Measurements from ENCODE around the gene TEX2. TPM values are rescaled to one million over a fixed set of nuclear protein-coding genes. Genes with fewer than 3 reads are reported as not detected.
A peak's percentile ranks its signal among the peaks of the same experiment; 100 is the strongest.

Gene TEX2
- total and polyA plus RNA-seq, 9 of the 15 experiments (the other 6 are each of a cell fraction or from before 2014, with no cell fraction given), result 4.1 to 27.6 (median 19.3) TPM

GRCh38 chr17:64129765-64130558, 133.1 kb downstream of the TEX2 start, which contains the start of gene ERN1 (continued):
- no peak for TF ChIP-seq MIER1 (IDR thresholded peaks at IDR 0.05; ENCODE audit: low read depth)
- peak; percentile 85 for TF ChIP-seq CXXC5 (CRISPR knock-in tag; IDR thresholded peaks at IDR 0.05)
- no peak for TF ChIP-seq ZNF764 (CRISPR knock-in tag; IDR thresholded peaks at IDR 0.05; ENCODE audit: low read depth)
- TF ChIP-seq ZNF766 (CRISPR knock-in tag; conservative IDR thresholded peaks at IDR 0.05), result no peak
- TF ChIP-seq, protein P1, sequence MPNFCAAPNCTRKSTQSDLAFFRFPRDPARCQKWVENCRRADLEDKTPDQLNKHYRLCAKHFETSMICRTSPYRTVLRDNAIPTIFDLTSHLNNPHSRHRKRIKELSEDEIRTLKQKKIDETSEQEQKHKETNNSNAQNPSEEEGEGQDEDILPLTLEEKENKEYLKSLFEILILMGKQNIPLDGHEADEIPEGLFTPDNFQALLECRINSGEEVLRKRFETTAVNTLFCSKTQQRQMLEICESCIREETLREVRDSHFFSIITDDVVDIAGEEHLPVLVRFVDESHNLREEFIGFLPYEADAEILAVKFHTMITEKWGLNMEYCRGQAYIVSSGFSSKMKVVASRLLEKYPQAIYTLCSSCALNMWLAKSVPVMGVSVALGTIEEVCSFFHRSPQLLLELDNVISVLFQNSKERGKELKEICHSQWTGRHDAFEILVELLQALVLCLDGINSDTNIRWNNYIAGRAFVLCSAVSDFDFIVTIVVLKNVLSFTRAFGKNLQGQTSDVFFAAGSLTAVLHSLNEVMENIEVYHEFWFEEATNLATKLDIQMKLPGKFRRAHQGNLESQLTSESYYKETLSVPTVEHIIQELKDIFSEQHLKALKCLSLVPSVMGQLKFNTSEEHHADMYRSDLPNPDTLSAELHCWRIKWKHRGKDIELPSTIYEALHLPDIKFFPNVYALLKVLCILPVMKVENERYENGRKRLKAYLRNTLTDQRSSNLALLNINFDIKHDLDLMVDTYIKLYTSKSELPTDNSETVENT (CRISPR knock-in tag; IDR thresholded peaks at IDR 0.05), result peak; percentile 87
- TF ChIP-seq PCBP2 (IDR thresholded peaks at IDR 0.05; ENCODE audit: low read depth, low read length, poor library complexity, severe bottlenecking), result no peak
- no peak for TF ChIP-seq ASH1L (IDR thresholded peaks at IDR 0.05; ENCODE audit: borderline replicate concordance, low read depth, partially characterized antibody)
- no peak for TF ChIP-seq EZH2 (IDR thresholded peaks at IDR 0.05; ENCODE audit: borderline replicate concordance, low read depth, low read length)
- no peak for TF ChIP-seq ZKSCAN3 (CRISPR knock-in tag; IDR thresholded peaks at IDR 0.05)
- TF ChIP-seq, protein P2, sequence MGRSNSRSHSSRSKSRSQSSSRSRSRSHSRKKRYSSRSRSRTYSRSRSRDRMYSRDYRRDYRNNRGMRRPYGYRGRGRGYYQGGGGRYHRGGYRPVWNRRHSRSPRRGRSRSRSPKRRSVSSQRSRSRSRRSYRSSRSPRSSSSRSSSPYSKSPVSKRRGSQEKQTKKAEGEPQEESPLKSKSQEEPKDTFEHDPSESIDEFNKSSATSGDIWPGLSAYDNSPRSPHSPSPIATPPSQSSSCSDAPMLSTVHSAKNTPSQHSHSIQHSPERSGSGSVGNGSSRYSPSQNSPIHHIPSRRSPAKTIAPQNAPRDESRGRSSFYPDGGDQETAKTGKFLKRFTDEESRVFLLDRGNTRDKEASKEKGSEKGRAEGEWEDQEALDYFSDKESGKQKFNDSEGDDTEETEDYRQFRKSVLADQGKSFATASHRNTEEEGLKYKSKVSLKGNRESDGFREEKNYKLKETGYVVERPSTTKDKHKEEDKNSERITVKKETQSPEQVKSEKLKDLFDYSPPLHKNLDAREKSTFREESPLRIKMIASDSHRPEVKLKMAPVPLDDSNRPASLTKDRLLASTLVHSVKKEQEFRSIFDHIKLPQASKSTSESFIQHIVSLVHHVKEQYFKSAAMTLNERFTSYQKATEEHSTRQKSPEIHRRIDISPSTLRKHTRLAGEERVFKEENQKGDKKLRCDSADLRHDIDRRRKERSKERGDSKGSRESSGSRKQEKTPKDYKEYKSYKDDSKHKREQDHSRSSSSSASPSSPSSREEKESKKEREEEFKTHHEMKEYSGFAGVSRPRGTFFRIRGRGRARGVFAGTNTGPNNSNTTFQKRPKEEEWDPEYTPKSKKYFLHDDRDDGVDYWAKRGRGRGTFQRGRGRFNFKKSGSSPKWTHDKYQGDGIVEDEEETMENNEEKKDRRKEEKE (IDR thresholded peaks at IDR 0.05; ENCODE audit: borderline replicate concordance in 1 of 2, control insufficient read depth in 1 of 2, low read depth in 2 of 2, low read length in 1 of 2), result no peak
- TF ChIP-seq MCM7 (IDR thresholded peaks at IDR 0.05), result no peak
- TF ChIP-seq E2F1 (CRISPR knock-in tag; IDR thresholded peaks at IDR 0.05), result no peak
- no peak for TF ChIP-seq HLTF (IDR thresholded peaks at IDR 0.05)
- no peak for TF ChIP-seq PHB2 (IDR thresholded peaks at IDR 0.05; ENCODE audit: low read depth)
- no peak for TF ChIP-seq CAMTA2 (CRISPR knock-in tag; conservative IDR thresholded peaks at IDR 0.05)
- TF ChIP-seq ETV1 (tag; conservative IDR thresholded peaks at IDR 0.05; ENCODE audit: low read depth), result peak; percentile 71
- TF ChIP-seq GATAD2A (IDR thresholded peaks at IDR 0.05), result no peak
- TF ChIP-seq NCOA2 (IDR thresholded peaks at IDR 0.05; ENCODE audit: partially characterized antibody in 2 of 2), result no peak
- TF ChIP-seq TFAM (CRISPR knock-in tag; conservative IDR thresholded peaks at IDR 0.05), result no peak
- no peak for TF ChIP-seq TCF15 (CRISPR knock-in tag; IDR thresholded peaks at IDR 0.05)
